Common myeloid progenitor, CD34-positive (primary cell): ENCODE measurements around the gene GOSR2.
"Not testable (repeated sequence)": the region's sequence is repeated elsewhere in the genome, so short reads cannot be mapped to it uniquely, and the experiment has no call there.

Experiments used
- CTCF ChIA-PET: fragments of 350-600 bp; sonication (Branson Sonifier 250); formaldehyde crosslinking; loops from one replicate; lab custom pipeline; 2021; ENCODE audit warnings: antibody characterized with exemption; lab: Charles Lee
- POLR2A ChIA-PET: fragments of 350-600 bp; sonication (Branson Sonifier 250); formaldehyde crosslinking; loops from one replicate; lab custom pipeline; 2021; ENCODE audit warnings: antibody characterized with exemption; lab: Charles Lee
- DNase-seq, 3 donors: peaks; one replicate each; pipeline versions ENCODE4 v3.0.0 to v3.0.0-alpha.2; 2013
- H3K27ac ChIP-seq, 2 experiments: 1 replicate in 1 of 2; 2 replicates in 1 of 2; pipeline ENCODE4 v1.7.0; 2013; ENCODE audit warnings: inconsistent platforms in 2 of 2, low read length in 2 of 2, mild to moderate bottlenecking in 2 of 2, low read depth in 1 of 2, moderate library complexity in 1 of 2; ENCODE audit not compliant: severe bottlenecking in 2 of 2, insufficient read depth in 1 of 2, poor library complexity in 1 of 2
- H3K27me3 ChIP-seq, 5 experiments: replicated peaks in 2 of 5; 1 replicate in 3 of 5; 2 replicates in 2 of 5; pipeline versions ENCODE4 v1.6.1 to v1.7.0; 2013; ENCODE audit warnings: low read length in 4 of 5, mild to moderate bottlenecking in 2 of 5, moderate library complexity in 2 of 5, inconsistent platforms in 1 of 5; ENCODE audit not compliant: insufficient read depth in 5 of 5, control insufficient read depth in 4 of 5
- H3K36me3 ChIP-seq, 4 experiments: 1 replicate in 2 of 4; 2 replicates in 2 of 4; pipeline versions ENCODE4 v1.6.1 to v1.7.0; 2013; ENCODE audit warnings: low read length in 3 of 4, control low read depth in 1 of 4, mild to moderate bottlenecking in 1 of 4; ENCODE audit not compliant: control insufficient read depth in 4 of 4, insufficient read depth in 4 of 4
- H3K4me1 ChIP-seq, 4 experiments: 1 replicate in 3 of 4; 2 replicates in 1 of 4; pipeline versions ENCODE4 v1.6.1 to v1.7.1; 2013; ENCODE audit warnings: low read length in 3 of 4, mild to moderate bottlenecking in 3 of 4, control low read depth in 1 of 4, inconsistent platforms in 1 of 4, moderate library complexity in 1 of 4; ENCODE audit not compliant: control insufficient read depth in 4 of 4, insufficient read depth in 4 of 4; ENCODE audit errors: control extremely low read depth in 1 of 4
- H3K4me3 ChIP-seq, 7 experiments: 1 replicate in 4 of 7; 2 replicates in 3 of 7; pipeline versions ENCODE4 v1.5.1 to v1.7.0; 2013; ENCODE audit warnings: mild to moderate bottlenecking in 7 of 7, low read length in 6 of 7, moderate library complexity in 6 of 7, inconsistent platforms in 2 of 7, low read depth in 2 of 7, control low read depth in 1 of 7; ENCODE audit not compliant: insufficient read depth in 4 of 7, control insufficient read depth in 1 of 7; ENCODE audit errors: extremely low read depth in 1 of 7
- H3K9me3 ChIP-seq, 5 experiments: 1 replicate in 4 of 5; 2 replicates in 1 of 5; pipeline versions ENCODE4 v1.6.1 to v1.7.1; 2013; ENCODE audit warnings: low read length in 4 of 5, mild to moderate bottlenecking in 2 of 5, inconsistent platforms in 1 of 5, low read depth in 1 of 5, moderate library complexity in 1 of 5; ENCODE audit not compliant: control insufficient read depth in 4 of 5, insufficient read depth in 2 of 5; ENCODE audit errors: control extremely low read depth in 1 of 5
- WGBS: methylation state at CpG from one replicate; pipeline ENCODE4 v1.1.5; 2013; ENCODE audit not compliant: insufficient coverage; 5-methylcytosine and 5-hydroxymethylcytosine counted together

The GOSR2 gene

GRCh38 chr17:46953191-46953590 lies 30.2 kb downstream of the GOSR2 start:
- H3K4me3 ChIP-seq, H3K27ac ChIP-seq, DNase-seq, H3K9me3 ChIP-seq, CTCF ChIA-PET, POLR2A ChIA-PET, H3K36me3 ChIP-seq, H3K27me3 ChIP-seq: not testable (repeated sequence)
- WGBS = no CpG with 5 or more reads among the region's 4 CpGs
- peaks cover 0 to 14% (median 5%) of the 10 kb centered on the region in 4 experiments for H3K4me1 ChIP-seq

GRCh38 chr17:46958041-46958591 lies 35.2 kb downstream of the GOSR2 start:
- ChIA-PET CTCF (interaction anchor here (3.5 kb wide), 1 partner anchor 14 kb away, joined by 11 read pairs; no protein-coding TSS in a partner anchor), POLR2A (no interaction called here)
- 23% methylated on average over 3 of the region's 8 CpGs for WGBS
- Histone ChIP-seq H3K4me1 (peaks cover 0 to 12% (median 2%) of the 10 kb centered on the region in 4 experiments), H3K4me3 (no peak overlapping the region), H3K36me3 (no peaks in the 10 kb centered on the region), H3K27me3 (peaks cover 0 to 4% (median 0%) of the 10 kb centered on the region in 5 experiments), H3K9me3 (peaks cover 0 to 3% (median 0%) of the 10 kb centered on the region in 5 experiments), H3K27ac (no peak overlapping the region)
- DNase-seq = no peak

- CTCF ChIA-PET = interaction anchor here (3.7 kb wide), 1 partner anchor 17 kb away, joined by 11 read pairs; no protein-coding TSS in a partner anchor
- Histone ChIP-seq H3K27ac (no peak overlapping the region), H3K27me3 (peaks cover 0 to 4% (median 0%) of the 10 kb centered on the region in 5 experiments), H3K36me3 (no peaks in the 10 kb centered on the region), H3K9me3 (peaks cover 0 to 3% (median 0%) of the 10 kb centered on the region in 5 experiments), H3K4me1 (peaks cover 0 to 12% (median 2%) of the 10 kb centered on the region in 4 experiments), H3K4me3 (no peak overlapping the region)
- WGBS = 50% methylated on average over 2 of the region's 2 CpGs
- POLR2A ChIA-PET = no interaction called here
- no peak for DNase-seq
Measured at GRCh38 chr17:46960152-46960551, 37.2 kb downstream of the GOSR2 start.

GRCh38 chr17:46962374-46962790 lies 39.4 kb downstream of the GOSR2 start:
- Histone ChIP-seq H3K9me3 (peaks cover 0 to 3% (median 0%) of the 10 kb centered on the region in 5 experiments), H3K4me3 (no peak overlapping the region), H3K4me1 (peaks cover 0 to 12% (median 2%) of the 10 kb centered on the region in 4 experiments), H3K36me3 (no peaks in the 10 kb centered on the region), H3K27ac (no peak overlapping the region), H3K27me3 (peaks cover 0 to 4% (median 0%) of the 10 kb centered on the region in 5 experiments)
- ChIA-PET POLR2A (no interaction called here), CTCF (interaction anchor here (3.7 kb wide), 1 partner anchor 20 kb away, joined by 11 read pairs; no protein-coding TSS in a partner anchor)
- 0% methylated on average over 1 of the region's 1 CpG for WGBS
- DNase-seq = no peak

GRCh38 chr17:46963571-46963970 lies 40.6 kb downstream of the GOSR2 start:
- WGBS = 100% methylated on average over 2 of the region's 2 CpGs
- no peak for DNase-seq
- ChIA-PET POLR2A (no interaction called here), CTCF (interaction anchor here (1.2 kb wide), 1 partner anchor 37 kb away, joined by 3 read pairs; no protein-coding TSS in a partner anchor)
- H3K4me3 ChIP-seq = no peak overlapping the region
- no peak overlapping the region for H3K27ac ChIP-seq
- peaks cover 0 to 2% (median under 1%) of the 10 kb centered on the region in 4 experiments for H3K4me1 ChIP-seq
- H3K27me3 ChIP-seq = peaks cover 0 to 5% (median 0%) of the 10 kb centered on the region in 5 experiments
- H3K36me3 ChIP-seq = no peaks in the 10 kb centered on the region
- peaks cover 0 to 3% (median 0%) of the 10 kb centered on the region in 5 experiments for H3K9me3 ChIP-seq

GRCh38 chr17:46964315-46965265 lies 41.6 kb downstream of the GOSR2 start:
- 78% methylated on average over 3 of the region's 9 CpGs for WGBS
- Histone ChIP-seq H3K9me3 (peaks cover 0 to 3% (median 0%) of the 10 kb centered on the region in 5 experiments), H3K4me1 (no peaks in the 10 kb centered on the region), H3K36me3 (no peaks in the 10 kb centered on the region), H3K27me3 (peaks cover 0 to 6% (median 0%) of the 10 kb centered on the region in 5 experiments), H3K4me3 (no peak overlapping the region), H3K27ac (no peak overlapping the region)
- ChIA-PET CTCF (interaction anchor here (1.2 kb wide), 1 partner anchor 36 kb away, joined by 3 read pairs; no protein-coding TSS in a partner anchor), POLR2A (no interaction called here)
- DNase-seq = no peak
